Measurements from ENCODE around the gene GMPR2. TPM values are rescaled to one million over a fixed set of nuclear protein-coding genes. Genes with fewer than 3 reads are reported as not detected.
A peak's percentile ranks its signal among the peaks of the same experiment; 100 is the strongest.

GMPR2 gene
- total and polyA plus RNA-seq, 2 of the 13 experiments (the other 11 are each of a cell fraction or from before 2014, with no cell fraction given): 210 to 273 TPM

GRCh38 chr14:24252289-24253124 lies 19.8 kb downstream of the GMPR2 start (continued):
- TF ChIP-seq BRD4 (CRISPR knock-in tag; IDR thresholded peaks at IDR 0.05) (0 out of 2 replicates have a peak, but pooled peaks have one; percentile 45), EEA1 (CRISPR knock-in tag; IDR thresholded peaks at IDR 0.05; ENCODE audit: borderline replicate concordance) (peak; percentile 50; the same call in 1 of the 2 replicates), AKAP8 (CRISPR knock-in tag; IDR thresholded peaks at IDR 0.05) (peak; percentile 88; the same call in 1 of the 2 replicates), ZNF746 (CRISPR knock-in tag; IDR thresholded peaks at IDR 0.05) (no peak), DRAP1 (CRISPR knock-in tag; IDR thresholded peaks at IDR 0.05) (peak; percentile 48; the same call in 1 of the 2 replicates), ZNF280B (CRISPR knock-in tag; IDR thresholded peaks at IDR 0.05; ENCODE audit: borderline replicate concordance) (peak; percentile 50), FOXA1 (IDR thresholded peaks at IDR 0.05) (no peak), FOXA1 (CRISPR knock-in tag; IDR thresholded peaks at IDR 0.05) (peak; percentile 91), SMAD3 (CRISPR knock-in tag; IDR thresholded peaks at IDR 0.05) (peak; percentile 65; the same call in 1 of the 2 replicates), ZSCAN31 (CRISPR knock-in tag; IDR thresholded peaks at IDR 0.05; ENCODE audit: low read depth) (no peak), MEIS2 (CRISPR knock-in tag; IDR thresholded peaks at IDR 0.05) (peak; percentile 71), CHD2 (IDR thresholded peaks at IDR 0.05; ENCODE audit: low read depth, low read length) (0 out of 2 replicates have a peak, but pooled peaks have one; percentile 19), ZFYVE20 (CRISPR knock-in tag; IDR thresholded peaks at IDR 0.05; ENCODE audit: borderline replicate concordance, low read depth) (no peak), CREB1 (IDR thresholded peaks at IDR 0.05) (peak; percentile 27; the same call in 1 of the 2 replicates), CREB1 (CRISPR knock-in tag; IDR thresholded peaks at IDR 0.05) (no peak)
- TF ChIP-seq, protein P1, sequence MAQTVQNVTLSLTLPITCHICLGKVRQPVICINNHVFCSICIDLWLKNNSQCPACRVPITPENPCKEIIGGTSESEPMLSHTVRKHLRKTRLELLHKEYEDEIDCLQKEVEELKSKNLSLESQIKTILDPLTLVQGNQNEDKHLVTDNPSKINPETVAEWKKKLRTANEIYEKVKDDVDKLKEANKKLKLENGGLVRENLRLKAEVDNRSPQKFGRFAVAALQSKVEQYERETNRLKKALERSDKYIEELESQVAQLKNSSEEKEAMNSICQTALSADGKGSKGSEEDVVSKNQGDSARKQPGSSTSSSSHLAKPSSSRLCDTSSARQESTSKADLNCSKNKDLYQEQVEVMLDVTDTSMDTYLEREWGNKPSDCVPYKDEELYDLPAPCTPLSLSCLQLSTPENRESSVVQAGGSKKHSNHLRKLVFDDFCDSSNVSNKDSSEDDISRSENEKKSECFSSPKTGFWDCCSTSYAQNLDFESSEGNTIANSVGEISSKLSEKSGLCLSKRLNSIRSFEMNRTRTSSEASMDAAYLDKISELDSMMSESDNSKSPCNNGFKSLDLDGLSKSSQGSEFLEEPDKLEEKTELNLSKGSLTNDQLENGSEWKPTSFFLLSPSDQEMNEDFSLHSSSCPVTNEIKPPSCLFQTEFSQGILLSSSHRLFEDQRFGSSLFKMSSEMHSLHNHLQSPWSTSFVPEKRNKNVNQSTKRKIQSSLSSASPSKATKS (CRISPR knock-in tag; IDR thresholded peaks at IDR 0.05): no peak
- TF ChIP-seq, protein P2, sequence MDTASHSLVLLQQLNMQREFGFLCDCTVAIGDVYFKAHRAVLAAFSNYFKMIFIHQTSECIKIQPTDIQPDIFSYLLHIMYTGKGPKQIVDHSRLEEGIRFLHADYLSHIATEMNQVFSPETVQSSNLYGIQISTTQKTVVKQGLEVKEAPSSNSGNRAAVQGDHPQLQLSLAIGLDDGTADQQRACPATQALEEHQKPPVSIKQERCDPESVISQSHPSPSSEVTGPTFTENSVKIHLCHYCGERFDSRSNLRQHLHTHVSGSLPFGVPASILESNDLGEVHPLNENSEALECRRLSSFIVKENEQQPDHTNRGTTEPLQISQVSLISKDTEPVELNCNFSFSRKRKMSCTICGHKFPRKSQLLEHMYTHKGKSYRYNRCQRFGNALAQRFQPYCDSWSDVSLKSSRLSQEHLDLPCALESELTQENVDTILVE (CRISPR knock-in tag; IDR thresholded peaks at IDR 0.05): peak; percentile 65; the same call in 1 of the 2 replicates
